HG03045 (cell line): ENCODE results near the gene OSBPL9.
"Not testable (repeated sequence)": the region's sequence is repeated elsewhere in the genome, so short reads cannot be mapped to it uniquely, and the experiment has no call there.

Experiments
- ATAC-seq: cut with Tn5 transposase; IDR thresholded peaks from one replicate; pipeline ENCODE4 v1.9.1; 2021; ENCODE audit warnings: mild to moderate bottlenecking, moderate library complexity; ENCODE audit not compliant: unreplicated experiment

OSBPL9 gene

DNA sequence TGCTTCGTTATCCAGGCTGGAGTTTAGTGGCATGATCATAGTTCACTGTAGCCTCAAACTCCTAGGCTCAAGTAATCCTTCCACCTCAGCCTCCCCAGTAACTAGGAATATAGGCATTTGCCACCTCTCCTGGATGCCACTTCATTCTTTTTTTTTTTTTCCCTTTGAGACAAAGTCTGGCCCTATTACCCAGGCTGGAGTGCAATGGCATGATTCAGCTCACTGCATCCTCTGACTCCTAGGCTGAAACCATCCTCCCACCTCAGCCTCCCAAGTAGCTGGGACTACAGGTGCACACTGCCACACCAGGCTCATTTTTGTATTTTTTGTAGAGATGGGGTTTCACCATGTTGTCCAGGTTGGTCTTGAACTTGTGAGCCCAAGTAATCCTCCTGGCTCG lies 19.3 kb downstream of the OSBPL9 start:
- ATAC-seq = no peak

- no peak for ATAC-seq
Observed at GRCh38 chr1:51636764-51637522, 20.1 kb downstream of the OSBPL9 start.

DNA sequence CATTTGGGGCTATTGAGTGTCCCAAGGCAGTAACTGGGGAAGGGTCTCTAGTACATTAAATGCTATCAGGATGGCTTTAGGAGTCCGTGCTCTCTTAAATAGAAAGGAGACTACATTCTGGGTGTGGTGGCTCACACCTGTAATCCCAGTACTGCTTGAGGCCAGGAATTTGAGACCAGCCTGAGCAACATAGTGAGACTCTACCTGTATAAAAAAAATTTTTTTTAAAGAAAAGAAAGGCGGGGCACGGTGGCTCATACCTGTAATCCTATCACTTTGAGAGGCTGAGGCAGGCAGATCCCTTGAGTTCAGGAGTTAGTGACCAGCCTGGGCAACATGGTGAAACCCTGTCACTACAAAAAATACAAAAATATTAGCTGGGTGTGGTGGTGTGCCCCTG lies 21.5 kb downstream of the OSBPL9 start:
- ATAC-seq = no peak

DNA sequence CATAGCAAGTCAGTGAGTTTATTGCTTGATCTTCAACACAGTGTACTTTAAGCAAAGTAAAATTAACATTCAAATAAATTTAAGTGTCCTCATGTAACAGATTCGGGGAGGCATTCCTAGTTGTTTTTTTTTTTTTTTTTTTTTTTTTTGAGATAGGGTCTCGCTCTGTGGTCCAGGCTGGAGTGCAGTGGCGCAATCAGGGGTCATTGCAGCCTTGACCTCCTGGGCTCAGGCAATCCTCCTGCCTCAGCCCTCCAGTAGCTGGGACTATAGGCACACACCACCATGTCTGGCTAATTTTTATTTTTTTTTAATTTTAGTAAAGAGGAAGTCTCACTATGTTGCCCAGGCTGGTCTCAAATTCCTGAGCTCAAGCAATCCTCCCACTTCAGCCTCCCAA lies 22.8 kb downstream of the OSBPL9 start:
- no peak for ATAC-seq

DNA sequence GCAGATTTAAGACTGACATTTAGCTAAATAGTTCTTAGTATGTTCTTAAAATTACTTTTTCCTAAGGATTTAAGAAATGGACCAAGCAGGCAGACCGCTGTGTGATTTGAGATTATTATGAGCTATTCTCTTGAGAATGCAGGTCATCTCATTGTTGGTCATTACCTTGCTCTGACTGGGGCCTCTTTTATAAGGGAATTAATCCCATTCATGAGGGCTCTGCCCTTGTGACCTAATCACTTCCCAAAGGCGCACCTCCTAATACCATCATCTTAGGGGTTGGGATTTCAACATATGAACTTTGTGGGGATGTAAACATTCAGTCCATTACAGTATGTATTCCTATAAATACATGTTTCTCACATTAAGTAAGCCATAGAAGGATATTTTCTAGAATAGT lies 24.2 kb downstream of the OSBPL9 start:
- ATAC-seq = no peak

DNA sequence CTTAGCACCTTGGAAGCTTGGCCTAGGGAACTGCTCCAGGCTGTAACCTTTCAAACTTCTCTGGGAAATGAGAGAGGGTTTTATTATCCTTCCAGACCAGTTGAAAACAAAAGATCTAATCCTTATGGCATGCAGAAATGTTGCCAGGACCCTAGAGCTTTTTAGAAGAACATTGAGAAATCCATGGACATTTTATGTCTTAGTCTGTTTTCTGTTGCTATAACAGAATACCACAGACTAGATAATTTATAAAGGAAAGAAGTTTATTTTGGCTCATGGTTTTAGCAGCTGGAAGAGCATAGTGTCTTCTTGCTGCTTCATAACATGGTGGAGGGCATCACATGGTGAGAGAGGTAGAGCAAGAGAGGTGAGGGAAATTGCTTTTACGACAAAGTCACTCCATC lies 25.8 kb downstream of the OSBPL9 start:
- no peak for ATAC-seq

DNA sequence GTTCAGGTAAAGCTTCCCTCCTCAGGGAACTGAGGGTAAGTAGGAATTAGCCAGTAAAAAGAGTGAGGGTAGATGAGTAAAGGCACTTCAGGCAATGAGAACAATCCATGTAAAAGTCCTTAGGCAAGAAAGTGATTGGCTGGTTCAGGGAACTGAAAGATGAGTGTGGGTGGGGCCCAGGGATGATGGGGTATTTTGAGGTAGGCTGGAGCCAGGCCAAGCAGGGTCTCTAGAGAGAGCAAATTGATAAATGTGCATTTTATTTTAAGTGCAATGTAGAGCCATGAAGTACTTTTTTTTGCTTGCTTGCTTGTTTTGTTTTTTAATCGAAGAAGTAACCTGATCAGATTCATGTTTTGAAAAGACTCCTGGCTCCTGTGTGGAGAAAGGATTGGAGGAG lies 26.5 kb downstream of the OSBPL9 start:
- ATAC-seq = no peak

- ATAC-seq = no peak
Observed at GRCh38 chr1:51644020-51644419, 27.1 kb downstream of the OSBPL9 start.

DNA sequence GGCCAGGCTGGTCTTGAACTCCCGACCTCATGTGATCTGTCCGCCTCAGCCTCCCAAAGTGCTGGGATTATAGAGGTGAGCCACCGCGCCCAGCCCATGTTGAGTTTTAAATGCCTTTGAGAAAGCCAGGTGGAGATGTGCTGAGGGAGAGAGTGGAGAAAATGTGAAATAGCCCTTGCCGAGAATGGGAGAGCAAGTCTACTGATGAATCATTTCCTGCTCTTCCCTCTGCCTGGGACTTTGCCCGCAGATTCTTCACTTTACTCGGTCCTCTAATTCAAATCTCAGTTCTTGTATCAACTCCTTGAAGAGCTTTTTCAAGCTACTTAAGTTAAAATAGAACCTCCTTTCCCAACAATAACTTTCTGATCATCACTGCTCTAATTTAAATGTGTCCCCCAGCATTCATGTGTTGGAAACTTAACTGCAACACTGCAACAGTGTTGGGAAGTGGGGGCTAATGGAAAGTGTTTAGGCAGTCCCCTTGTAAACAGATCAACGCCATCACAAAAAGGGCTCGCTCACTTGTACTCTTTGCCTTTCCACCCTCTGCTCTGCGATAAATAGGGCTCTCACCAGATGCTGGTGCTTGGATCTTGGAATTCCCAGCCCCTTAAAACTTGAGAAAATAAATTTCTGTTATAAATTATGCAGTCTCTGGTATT lies 27.8 kb downstream of the OSBPL9 start:
- ATAC-seq = no peak

- ATAC-seq = not testable (repeated sequence)
Observed at GRCh38 chr1:51646592-51646991, 29.7 kb downstream of the OSBPL9 start.

GRCh38 chr1:51648180-51649109 lies 31.6 kb downstream of the OSBPL9 start:
- ATAC-seq = no peak

GRCh38 chr1:51649593-51650091 lies 32.8 kb downstream of the OSBPL9 start:
- ATAC-seq = no peak

DNA sequence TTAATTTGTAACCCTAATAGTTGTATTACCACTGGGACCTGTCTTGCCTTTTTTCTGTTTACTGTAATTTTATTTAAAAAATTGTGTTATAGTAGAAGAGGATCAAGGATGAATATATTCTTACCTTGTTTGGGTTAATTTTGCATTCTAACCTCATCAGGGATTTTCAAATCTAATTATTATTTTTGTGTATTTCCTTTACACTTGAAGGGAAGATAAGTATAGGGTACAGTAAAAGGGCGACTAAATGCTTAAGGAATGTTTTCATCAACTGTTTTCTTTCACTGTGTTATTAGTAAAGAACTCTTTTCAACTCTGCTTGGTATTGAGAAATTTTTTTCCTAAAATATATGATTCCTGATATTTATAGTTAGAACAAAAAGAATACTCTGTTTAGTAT lies 33.3 kb downstream of the OSBPL9 start:
- ATAC-seq = no peak

DNA sequence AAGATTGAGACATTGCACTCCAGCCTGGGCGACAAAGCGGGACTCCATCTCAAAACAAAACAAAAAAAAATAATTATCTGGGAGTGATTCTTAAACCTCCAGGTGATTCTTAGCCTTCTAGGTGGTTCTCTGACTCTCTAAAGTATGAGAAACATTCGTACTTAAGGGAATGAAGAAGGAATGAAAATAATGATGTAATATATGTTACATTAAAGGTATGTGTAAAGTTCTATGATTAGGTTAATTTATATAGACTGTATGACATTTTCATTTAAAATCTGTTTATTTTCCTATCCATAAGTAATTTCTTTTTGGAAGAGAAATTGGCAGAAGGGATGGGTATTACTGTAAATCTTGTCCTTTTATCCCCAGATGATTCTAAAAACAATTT lies 34.7 kb downstream of the OSBPL9 start:
- no peak for ATAC-seq

DNA sequence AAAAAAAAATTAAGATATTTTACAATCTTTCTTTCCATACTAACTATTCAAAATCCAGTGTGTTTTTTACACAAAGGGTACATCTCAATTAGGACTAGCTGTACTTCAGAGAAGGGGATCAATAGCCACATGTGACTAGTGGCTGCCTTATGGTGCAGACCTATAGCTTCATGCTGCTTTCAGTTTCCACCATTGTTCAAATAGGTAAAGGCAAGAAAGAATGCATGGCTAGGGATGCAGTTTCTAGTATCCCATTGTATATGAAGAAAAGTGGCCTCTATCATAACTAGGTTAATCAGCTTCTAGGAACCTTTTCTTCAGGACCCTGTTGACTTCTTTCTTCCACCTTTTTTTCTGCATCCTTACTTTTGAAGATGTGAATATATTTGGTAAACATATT lies 35.7 kb downstream of the OSBPL9 start:
- ATAC-seq = no peak

GRCh38 chr1:51653127-51653526 lies 36.2 kb downstream of the OSBPL9 start:
- no peak for ATAC-seq

- ATAC-seq = no peak
Observed at GRCh38 chr1:51654000-51654399, 37.1 kb downstream of the OSBPL9 start.

DNA sequence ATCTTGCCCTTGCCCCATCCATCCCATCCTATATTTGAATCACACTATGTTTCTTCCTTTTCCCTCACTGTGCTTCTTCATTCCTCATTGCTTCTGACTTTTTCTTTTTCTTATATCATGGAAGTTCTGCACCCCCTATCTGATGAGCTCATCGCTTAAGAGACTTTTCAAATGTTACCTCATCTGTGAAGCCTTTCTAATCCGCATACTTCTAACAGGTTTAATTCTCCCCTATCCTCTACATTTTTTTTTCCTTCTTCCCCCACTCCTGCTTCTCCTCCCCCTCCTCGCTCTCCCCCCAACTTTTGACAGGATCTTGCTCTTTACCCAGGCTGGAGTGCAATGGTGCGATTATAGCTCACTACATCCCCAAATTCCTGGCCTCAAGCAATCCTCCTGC lies 39.5 kb downstream of the OSBPL9 start:
- no peak for ATAC-seq

- no peak for ATAC-seq
Observed at GRCh38 chr1:51660580-51660979, 43.7 kb downstream of the OSBPL9 start.

- no peak for ATAC-seq
Observed at GRCh38 chr1:51661081-51661518, 44.2 kb downstream of the OSBPL9 start.

DNA sequence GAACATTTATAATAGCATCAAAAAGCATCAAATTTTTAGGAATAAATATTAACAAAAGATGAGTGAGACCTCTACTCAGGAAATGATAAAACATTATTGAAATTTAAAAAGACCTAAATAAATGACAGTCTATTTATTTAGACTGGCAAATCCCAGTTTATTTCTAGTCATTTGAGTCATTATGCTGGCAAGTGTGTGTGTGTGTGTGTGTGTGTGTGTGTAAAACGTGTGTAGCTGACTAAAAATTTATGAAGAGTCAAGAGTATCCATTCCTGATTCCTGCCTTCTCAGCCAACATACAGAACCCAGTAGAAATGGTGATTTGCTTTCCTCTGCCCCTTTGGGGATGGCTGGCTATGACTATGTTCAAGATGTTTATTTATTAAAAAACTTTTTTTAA lies 46.2 kb downstream of the OSBPL9 start:
- ATAC-seq = no peak
